Posterior vena cava (tissue), 2 donors: ENCODE measurements around the gene ADGRF1. TPM values are rescaled to one million over a fixed set of nuclear protein-coding genes. Genes with fewer than 3 reads are reported as not detected.

ENCODE experiments used
- DNase-seq: peaks from one replicate; pipeline ENCODE4 v3.0.0-alpha.2; 2020; ENCODE audit warnings: low spot score
- intact Hi-C, 2 donors: fragments of 100-400 bp; cut with DNase I; formaldehyde crosslinking; loops; one replicate each; pipeline versions ENCODE4 v1.14.1 to v1.14.2; 2022 to 2023
- total RNA-seq, 2 donors: library from RNA; stranded (reverse); fragmentation: NEBNext Ultra II Directional; extraction: Animal tissue kit (Norgen Biotek cat#: 25700); gene quantifications; one replicate each; pipeline ENCODE4 v1.2.1, GENCODE V29; 2021
- donor health status: DM: yes; HTN: yes; CAD: no.
- donor health status: DM: yes; HTN: yes; CAD: no.

The ADGRF1 gene
- total RNA-seq, 2 donors from 2014 or later = not detected

DNA sequence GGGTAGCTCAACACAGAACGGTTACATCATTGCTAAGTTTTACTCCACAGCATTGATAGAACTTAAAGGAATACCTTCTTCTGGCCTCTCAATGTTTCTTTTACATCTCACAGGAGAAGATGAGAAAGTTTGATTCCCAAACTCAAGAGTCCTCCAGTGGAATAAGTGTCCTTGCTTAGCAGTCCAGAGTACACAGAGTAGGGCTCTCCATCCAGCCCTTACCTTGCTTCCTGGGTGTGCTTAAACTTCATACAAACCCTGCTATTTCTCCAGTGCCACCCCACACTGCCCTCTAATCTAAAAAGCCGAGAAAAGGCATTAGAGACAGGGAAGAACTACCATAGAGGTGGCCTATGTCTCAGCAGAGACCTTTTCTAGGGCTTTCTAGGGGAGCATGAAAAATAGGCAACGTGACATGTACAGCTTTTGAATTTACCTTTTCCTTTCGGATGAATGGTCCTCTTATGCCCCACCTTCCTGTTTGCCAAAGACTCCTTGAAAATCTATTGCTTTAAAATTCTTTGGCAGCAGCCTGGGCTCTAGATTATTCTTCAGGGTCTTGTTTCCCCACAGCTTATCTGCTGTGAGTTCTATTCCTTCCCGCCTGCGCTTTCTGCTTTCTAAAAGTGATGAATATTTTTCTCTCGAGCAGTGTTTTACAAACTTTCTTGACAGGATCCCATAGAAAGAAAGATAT, 12.1 kb downstream of the ADGRF1 start:
- no peak for DNase-seq
- intact Hi-C loops = no loop called here

DNA sequence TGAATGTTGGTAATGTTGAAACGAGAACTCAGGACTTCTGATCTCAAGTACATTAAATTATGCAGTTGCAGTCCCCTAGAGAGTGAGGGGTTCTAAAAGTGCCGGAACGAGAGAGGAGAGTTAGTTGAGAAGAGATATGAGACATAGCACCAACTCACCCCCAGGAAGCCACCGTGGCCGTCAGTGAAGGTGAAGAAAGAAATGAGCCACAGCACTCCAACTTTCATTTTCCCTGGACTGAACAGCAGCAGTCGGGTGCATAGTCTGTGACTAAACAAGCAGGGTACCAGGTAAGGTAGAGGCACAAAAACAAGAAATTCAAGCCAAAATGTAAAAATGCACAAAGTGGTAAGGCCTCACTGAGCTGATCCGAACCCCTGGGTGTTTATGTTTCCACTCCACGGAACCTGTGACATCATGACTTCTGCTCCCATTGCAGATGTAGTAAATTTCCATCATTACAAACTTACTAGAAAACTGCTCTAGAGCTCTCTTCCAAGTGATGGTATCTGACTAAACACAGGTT, 13.2 kb downstream of the ADGRF1 start:
- intact Hi-C loops = no loop called here
- no peak for DNase-seq

DNA sequence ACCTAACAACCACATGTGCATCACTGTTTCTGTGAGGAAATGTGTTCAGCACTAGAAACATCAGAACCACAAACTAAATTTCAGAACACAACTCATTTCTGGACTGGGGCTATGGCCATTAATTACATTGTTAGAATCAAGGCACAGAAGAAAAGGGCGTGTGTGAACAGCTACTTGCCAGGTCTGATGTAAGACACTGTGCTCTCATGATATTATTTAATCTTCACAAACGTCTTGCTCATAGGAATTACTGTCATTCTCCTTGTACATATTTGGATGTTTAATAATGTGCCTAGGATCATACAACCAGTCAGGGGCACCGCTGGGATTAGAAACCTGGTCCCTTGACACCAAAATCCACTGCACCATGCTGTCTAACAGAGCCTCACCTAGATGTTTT, 14.8 kb downstream of the ADGRF1 start:
- intact Hi-C loops = no loop called here

DNA sequence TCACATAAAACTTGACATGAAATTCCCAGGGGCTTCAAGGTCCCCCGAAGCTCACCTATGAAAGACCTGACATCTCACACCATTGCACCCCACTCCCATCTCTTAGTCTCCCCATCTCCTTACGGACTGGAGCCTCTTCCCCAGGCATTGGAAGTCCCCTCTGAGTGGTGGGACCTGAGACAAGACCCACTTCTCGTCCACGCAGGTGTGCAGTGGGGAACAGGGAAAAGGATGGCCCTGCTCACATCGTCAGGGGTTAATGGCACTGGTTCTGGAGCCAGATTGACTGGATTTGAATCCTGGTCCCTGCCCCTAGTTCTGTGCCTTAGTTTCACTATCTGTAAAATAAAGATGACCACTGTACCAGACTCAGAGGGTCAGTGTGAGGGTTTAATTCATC, 15.5 kb downstream of the ADGRF1 start:
- intact Hi-C loops = no loop called here
- no peak for DNase-seq

More for the DNA sequence above, 14.8 kb downstream of the ADGRF1 start:
- DNase-seq = no peak

DNA sequence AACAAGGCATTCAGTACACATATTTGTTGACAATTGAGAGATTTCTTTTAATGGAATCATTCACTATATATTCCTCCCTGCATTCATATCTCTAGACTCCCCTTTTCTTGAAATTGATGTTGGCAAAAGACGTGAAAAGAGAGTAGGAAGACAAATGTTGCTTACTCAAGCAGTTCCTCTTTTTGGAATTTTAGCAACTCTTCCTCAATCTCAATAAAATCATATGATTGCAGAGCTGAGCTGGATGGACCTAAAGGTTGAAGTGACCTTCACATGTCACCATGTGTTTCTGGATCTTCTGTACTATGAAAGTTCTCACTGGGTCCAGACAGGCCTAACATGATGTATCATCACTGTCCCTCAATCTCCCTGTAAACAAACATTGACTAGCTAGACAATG, 18.6 kb downstream of the ADGRF1 start:
- DNase-seq = no peak
- intact Hi-C loops = no loop called here

DNA sequence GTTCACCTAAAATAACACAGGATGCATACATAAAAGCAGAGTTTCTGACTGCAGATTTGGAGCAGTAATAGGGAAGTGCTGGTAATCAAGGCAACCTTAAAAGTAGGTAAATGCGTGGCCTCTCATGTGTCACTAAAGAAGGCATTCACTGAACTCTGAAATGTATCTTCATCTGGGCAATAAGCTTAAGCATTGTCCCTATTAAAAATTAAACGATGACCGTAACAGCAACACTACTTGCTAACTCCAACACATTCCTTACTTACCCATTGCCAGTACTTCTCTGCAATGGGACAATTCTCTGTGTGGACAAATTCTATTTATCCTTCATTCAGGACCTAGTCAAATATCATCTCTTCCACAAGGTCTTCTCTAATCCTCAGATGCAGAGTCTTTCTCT, 19.9 kb downstream of the ADGRF1 start:
- intact Hi-C loops = no loop called here
- DNase-seq = no peak

DNA sequence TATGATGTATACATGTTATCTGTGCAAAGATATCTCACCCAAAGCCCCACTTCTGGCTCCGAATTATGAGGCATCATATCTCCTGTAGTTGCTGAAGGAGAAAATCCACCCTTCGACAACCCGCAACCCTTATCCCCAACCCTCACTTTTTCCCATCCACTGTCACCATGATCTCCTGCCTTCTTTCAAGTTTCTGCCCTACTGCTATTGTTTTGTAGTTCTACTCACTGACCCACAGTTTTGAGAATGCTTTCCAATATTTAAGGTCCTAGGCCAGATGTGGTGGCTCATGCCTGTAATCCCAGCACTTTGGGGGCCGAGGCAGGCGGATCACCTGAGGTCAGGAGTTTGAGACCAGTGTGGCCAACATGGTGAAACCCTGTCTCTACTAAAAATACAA, 22.2 kb downstream of the ADGRF1 start:
- DNase-seq = no peak
- intact Hi-C loops = no loop called here

DNA sequence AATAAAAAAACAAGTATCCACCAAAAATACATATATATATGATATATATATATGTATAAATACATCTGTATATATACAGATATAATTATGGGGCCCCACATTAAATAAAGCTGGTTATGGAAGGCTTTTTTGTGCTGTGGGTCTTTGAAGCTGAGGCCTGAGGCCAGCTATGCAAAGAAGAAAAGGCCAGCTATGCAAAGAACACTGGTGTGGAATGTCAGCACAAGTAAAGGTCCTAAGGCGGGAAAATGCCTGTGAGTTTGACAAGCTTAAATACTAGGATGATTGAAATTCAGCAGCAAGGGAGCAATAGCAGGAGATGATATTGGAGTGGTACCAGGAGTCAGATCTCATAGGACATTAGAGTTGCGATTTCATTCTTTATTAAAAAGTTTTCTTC, 25.2 kb downstream of the ADGRF1 start:
- no peak for DNase-seq
- intact Hi-C loops = no loop called here

DNA sequence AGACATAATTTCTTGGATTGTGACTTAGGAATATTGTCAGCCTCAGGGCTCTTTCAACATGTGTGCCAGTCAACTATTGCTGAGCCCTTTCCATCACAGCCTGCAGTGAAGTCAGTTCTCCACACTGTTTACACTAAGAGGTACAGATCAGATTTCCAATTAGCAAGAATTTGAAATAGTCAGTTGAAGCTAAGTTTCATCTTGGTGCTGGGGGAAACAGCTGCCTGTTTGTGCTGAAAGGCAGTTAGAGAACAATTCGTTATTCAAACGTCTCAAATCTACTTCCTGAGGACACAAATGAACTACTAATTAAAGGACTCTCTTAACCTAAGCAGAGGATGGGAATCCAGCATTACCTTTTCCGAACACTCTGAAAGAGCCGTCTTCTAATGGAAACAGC, 25.9 kb downstream of the ADGRF1 start:
- DNase-seq = no peak
- intact Hi-C loops = no loop called here

DNA sequence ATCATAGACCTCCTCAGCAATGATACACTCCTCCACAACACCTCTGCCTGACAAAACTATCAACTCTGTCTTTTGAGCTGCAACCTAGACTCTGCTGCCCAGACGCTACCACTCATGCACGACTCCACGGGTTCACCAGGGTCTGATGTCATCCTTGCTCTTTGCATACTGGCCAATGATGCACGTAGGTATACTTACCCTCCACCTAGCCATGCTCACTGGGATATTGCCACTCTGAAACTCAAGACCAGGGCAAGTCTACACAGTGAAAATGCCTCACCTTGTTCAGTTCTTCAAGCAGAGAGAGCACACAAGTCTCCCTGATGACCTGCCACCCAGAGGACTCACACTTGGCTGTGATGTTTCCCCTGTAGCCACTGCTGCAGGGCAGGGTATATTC, 27.7 kb downstream of the ADGRF1 start:
- intact Hi-C loops = no loop called here
- no peak for DNase-seq

DNA sequence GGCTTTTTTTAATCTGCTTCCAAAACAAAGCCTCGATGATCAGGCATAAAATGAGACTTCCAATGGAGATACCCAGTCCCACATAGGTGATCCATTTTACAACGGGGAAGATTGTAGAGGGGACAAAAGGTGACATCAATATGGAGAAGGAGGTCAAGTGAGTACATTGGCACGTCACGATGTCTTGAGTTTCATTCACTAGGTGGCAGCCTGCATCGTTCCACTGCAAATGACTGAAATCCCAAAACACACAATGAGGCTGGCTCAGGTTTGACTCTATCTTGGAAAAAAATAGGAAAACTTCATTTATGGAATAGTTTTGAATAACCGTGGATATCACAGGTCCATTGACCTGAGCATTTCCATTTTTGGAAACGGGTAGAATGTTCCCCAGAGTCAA, 32.5 kb downstream of the ADGRF1 start:
- intact Hi-C loops = loop anchor here in 1 of 2 donors (10.0 kb wide), 1 partner anchor 165 kb away; no protein-coding TSS in a partner anchor
- DNase-seq = no peak

DNA sequence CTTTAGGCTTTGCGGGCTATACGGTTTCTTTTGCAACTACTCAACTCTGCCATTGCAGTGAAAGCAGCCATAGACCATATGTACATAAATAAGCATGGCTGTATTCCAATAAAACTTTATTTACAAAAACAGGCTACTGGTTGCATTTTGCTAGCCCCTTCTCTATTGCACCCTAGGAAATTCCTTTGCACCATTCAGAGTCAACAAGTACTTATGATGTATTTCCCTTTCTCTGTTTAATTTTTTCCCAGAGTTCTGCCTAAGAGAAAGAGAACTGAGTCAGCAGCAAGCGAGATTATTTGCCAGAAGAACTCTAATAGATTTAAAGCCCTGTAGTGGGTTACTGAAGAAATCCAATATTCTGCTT, 33.8 kb downstream of the ADGRF1 start:
- no peak for DNase-seq
- intact Hi-C loops = loop anchor here in 1 of 2 donors (10.0 kb wide), 1 partner anchor 164 kb away; no protein-coding TSS in a partner anchor

DNA sequence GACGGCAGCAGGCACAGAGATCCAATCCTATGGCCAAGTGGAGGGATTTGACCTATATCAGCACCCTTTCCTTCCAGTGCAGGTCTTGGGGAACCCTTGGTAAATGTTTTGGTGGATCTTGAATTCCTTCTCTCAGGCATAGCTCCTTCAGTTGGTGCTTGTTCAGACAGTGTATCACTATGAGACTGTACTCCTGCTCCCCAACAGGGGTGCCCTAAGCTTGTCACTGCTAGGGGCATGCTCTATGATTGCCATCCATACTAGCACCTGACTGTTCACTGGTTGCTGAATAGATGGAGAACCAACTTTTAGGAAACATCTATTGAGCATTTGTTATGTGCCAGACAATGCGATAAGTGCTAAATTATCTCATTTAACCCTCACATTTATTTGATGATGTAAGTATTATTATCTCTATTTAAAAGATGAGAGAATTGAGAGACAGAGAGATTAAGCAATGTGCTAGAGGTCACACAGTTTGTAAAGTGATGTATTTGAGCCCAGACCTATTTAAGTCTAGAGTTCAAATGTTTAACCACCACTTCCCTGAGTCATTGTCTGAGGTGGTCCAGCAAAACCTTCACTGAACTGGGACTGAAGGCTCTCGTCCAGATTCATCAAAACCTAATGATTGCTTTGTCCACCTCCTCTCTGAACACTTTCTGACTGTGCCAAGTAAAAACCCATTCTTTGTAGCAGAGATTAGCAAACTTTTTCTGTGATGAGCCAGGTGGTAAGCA, 34.3 kb downstream of the ADGRF1 start:
- intact Hi-C loops = loop anchor here in 1 of 2 donors (10.0 kb wide), 1 partner anchor 163 kb away; no protein-coding TSS in a partner anchor
- no peak for DNase-seq

DNA sequence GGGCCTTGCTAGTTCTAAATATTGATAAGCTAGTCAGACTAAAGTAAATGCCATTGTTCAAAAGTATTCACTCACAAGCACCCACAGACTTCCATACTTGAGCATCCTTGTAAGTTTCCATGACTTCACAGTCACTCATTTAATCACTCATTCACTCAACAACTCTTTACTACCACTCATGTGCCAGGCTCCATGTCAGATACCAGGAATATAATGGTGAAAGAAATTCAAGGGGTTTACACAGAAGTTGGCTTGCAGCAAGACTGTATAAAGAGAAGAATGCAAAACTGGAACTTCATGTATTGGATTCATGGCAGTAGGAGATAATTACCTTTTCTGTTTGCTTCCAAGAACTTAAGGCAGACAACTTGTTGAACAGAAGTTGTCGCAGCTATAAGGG, 36.6 kb downstream of the ADGRF1 start:
- no peak for DNase-seq
- intact Hi-C loops = loop anchor here in 1 of 2 donors (10.0 kb wide), 1 partner anchor 161 kb away; no protein-coding TSS in a partner anchor

DNA sequence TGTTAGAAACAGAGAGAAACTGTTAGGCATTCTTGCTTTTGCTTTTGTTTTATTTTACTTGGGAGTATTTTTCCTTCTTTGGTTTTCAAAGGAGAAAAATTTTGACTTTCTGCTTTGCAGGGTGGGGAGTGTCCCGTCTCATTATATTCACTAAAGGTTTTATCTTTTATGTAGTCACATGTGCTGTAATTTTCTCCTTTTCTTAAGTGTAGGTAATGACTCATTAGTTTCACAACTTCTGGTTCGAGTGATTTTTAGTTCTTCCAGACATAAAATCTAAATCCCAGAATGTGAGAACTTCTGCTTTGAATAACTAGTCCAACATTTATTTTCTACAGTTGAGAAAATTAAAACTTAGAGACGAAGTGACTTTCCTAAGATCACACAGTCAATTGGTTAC, 37.7 kb downstream of the ADGRF1 start:
- no peak for DNase-seq
- intact Hi-C loops = loop anchor here in 1 of 2 donors (10.0 kb wide), 1 partner anchor 160 kb away; no protein-coding TSS in a partner anchor

DNA sequence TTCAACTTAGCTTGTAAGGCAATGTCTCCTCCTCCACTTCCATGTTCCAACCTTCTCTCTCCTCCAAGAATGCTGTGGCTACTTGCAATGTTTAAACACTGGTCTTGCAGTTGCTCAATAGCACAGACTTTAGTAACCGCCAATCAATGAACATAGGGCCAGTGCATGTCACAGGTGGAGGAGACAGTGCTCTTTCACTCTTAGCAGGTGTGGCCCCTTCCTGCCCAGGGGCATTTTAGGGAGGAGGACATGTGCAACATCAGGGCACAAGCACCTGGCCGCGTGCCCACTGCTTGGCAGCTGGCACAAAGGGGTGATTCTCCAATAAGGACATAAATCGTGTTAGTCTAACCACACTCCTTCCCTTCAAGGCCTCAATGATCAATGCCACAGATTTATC, 41.3 kb downstream of the ADGRF1 start:
- no peak for DNase-seq
- intact Hi-C loops = loop anchor here in 1 of 2 donors (10.0 kb wide), 1 partner anchor 156 kb away; no protein-coding TSS in a partner anchor

DNA sequence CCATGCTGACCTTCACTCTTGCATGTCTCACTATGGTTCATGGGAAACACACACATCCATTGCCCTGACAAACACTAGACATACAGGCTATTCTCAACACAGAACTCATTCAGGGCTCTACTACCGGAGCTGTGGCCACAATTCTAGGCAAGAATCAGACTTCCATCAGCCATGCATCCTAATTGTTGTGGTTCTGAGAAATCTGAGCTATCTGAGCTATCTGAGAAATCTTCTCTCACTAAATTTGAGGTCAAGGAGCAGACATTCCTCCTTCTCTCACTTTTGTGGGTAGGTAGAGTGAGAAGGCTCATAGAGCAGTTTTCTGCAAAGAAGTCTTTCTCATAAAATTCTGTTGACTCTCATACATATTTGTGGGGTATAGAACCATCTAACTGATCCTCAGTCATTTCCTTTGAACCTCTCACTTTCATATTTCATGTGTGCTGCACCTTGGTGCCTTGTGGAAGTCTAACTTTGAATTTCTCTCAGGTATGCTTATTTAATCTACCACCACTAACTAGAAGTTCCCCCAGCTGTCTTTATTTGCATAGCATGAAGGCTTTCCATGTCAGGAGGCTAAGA, 43.6 kb downstream of the ADGRF1 start:
- intact Hi-C loops = loop anchor here in 1 of 2 donors (5.0 kb wide), 1 partner anchor 151 kb away; no protein-coding TSS in a partner anchor
- DNase-seq = no peak

DNA sequence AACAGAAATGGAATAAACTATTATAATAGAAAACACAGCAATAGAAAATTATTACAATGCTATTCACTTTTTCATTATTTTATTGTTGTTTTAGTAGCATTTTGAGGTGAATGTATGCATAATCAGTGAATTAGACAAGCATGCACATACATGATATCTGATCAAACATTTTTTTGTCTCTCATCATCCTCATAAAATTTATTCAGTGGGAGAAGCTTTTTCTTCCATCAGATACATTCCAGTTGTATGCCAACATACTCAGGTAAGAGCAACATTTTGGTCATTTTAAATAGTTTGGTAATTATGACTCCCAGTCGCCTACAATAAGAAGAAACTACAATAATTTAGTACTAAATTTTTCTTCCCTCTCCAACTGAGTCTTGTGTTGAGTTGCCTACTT, 44.5 kb downstream of the ADGRF1 start:
- intact Hi-C loops = loop anchor here in 1 of 2 donors (5.0 kb wide), 1 partner anchor 150 kb away; no protein-coding TSS in a partner anchor
- DNase-seq = no peak

DNA sequence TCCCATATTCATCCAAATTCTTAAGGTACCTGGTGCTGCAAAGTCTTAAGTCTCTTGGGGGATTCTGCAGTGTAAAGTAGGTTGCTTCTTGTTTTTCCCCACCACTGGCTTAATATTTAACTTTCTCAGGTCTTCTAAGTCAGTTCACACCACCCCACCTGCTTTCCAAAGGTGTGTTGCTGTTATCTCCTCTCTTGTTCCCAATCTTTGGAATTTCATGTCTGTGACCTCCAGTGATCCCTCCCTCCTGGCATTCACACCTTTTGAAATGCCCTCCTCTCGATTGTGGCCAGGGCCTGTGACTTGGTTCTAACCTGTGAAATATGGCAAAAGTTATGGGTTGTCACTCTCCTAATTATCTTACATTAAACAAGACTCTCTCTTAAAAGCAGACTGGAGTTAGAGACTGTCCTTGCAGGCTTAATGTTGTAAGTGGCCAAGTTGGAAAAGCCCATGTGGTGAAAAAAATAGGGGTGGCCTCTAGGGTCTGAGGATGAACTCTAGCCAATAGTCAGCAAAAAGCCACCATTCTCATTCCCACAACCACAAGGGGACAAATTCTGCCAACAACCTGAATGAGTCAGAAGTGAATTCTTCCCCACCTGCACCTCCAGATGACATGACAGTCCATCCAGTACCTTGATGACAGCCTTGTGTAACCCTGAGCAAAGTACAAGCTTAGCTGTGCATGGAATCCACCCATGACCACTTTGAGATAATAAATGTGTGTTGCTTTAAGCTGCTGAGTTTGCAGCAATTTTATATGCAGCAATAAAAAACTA, 45.1 kb downstream of the ADGRF1 start:
- intact Hi-C loops = loop anchor here in 1 of 2 donors (5.0 kb wide), 1 partner anchor 150 kb away; no protein-coding TSS in a partner anchor
- DNase-seq = no peak
